NCI-H1105 (cell line): Measurements from ENCODE around the gene MAPK8.

Experiments
- DNase-seq: peaks from one replicate; lab custom pipeline; 2025; lab: John Stamatoyannopoulos, UW

MAPK8 gene

DNA sequence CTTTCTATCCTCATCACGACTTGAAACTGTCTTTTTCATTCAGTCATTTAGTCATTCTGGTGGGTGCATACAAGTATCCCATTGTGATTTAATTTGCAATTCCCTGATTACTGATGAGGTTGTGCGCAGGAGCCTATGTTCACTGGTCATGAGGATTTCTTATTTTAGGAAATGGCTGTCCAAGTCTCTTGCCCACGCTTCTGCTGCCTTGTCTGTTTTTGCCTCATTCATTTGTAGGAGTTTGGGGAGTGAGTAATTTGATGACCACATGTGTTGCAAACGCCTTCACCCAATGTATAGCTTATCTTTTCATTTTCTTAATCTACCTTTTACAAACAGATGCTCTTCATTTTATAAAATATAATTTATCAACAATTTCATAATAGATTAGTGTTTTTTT is 171.1 kb downstream of the MAPK8 start:
- DNase-seq: no peak

DNA sequence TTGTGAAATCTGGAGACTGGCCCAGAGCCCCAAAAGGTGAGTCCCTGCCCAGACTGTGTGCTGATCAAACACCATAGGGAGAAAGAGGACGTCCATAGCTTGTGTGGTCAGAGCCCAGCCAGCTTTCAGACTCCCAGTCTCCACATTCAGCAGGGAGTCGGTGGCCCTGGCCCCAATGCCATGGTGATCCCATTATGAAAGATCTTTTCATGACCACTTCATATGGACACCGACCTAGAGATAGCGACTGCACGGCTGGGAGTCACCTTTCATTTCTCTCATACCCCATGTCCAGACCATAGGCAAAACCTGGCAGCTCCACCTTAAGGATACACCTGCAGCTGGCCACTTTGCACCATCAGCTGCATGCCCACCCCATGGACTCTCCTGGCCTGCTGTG is 172.0 kb downstream of the MAPK8 start:
- DNase-seq: no peak

DNA sequence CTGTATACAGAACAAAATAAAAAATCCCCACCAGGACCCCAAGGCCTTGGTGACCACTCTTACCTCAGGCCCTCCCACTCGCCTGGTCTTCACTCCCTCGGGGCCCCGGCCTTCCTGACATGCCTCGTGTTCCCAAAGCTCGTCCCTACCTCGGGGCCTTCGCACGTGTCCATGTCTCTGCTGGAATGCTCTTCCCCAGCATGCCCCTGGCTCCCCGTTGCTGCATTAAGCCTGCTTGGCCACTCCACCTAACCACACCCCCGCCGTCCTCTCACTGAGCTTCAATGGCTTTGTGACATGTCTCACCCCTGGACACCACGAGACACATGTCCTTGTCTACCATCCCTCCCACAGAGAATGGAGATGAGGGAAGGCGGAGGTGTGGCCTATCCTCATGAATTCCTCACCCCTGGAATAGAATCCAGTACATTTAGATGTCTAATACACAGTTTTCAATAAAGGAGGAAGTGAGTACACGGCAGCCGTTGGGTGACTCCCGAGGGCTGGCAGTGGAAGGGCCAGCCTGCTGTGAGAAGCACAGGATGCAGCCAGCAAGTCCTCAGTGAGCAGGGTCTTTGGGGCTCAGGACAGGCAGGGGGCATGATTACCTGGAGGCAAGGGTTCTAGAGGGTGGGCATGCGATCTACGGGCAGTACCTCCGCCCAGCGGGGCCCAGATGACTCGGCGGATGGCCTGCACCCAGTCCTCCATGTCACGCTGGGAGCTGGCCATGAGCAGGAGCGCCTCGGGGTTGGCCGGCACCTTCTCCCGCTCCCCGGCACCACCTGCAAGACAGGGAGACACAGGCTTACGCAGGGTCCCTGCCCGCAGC is 172.7 kb downstream of the MAPK8 start:
- DNase-seq: no peak

DNA sequence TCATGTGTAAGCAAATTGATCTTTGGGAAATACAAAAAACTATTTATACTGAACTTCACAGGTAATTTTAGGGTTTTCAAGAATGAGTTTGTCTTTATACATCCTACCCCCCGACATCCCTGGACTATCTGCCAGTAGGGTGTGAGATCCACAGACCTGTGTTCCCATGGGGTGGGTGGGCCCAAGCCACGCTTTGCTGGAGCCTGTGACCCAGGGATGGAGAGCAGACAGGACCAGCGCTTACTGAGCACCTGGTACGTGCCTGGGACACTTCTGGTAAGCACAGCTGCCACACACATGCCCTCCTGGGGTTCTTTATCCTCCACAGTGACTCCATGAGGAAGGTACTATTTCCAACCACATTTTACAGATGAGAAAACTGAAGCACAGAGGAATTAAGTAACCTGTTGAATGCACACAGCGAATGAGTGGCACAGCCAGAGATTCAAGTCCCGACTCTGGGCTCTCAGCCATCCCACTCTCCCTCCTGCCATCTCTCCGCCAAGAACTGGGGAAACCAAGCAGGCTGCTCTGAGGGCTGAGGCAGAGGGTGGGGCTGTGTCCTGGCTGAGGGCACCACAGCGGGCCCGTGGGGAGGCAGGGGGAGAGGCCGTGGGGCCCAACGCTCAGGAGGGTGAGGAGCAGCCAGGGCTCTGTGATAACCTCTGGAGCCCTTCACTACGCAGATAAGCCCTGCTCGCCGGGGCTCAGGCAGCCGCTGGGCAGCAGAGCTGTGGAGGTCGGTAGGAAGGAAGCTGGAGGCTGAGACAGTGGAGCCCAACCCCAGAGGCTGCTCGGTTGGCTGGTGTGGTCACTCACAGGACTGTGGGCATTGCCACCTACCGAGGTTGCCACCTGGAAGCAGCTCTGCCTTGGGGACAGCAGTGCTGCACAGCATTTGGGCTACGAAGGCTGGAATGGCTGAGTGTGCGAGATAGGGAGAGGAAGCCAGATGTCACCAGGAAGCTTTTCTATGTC is 174.2 kb downstream of the MAPK8 start:
- no peak for DNase-seq

DNA sequence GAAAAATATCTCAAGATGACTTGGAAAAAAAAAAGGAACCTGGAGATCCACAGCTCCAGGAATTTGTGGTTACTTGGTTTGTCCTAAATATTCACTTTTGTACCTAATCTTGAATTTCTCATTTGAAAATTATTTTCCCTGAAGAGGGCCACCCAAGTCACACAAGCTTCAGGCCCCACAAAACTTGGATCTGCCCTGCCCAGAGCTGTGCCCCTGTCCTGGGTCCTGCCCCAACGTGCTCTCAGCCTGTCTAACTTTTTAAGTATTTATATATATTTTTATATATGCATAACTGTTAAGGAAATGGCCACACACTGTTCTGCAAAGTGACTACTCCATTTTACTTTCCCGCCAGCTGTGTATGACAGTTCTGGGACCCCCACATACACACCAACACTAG is 174.9 kb downstream of the MAPK8 start:
- DNase-seq: no peak

DNA sequence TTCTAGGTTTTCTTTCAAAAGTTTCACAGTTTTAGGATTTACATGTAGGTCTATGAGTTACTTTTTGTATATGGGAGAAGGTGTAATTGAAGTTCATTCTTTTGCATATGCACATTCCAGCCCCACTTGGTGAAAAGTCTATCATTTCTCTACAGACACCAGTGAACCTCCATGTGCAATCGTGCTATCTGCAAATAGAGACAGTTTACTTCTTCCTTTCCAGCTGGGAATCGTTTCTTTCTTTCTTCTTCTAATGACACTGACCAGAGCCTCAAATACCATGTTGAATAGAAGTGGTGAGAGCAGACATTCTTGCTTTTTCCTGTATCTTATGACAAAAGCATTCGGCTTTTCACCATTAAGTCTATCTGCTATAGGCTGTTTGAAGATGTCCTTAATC is 175.7 kb downstream of the MAPK8 start:
- no peak for DNase-seq

DNA sequence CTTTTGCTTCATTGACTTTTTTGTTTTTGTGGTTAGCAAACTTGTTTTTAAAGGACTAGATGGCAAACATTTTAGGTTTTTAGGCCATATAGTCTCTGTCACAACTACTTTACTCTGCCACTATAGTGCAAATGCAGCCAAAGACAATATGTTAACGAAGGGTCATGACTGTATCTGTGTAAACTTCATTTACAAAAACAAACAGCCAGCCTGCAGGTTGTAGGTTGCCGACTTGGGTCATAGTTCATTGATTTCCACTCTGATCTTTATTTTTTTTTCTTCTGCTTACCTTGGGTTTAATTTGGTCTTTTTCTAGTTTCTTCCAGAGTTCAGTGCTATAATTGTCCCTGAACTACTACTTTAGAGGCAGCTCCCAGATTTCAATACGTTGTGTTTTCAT is 178.4 kb downstream of the MAPK8 start:
- no peak for DNase-seq

DNA sequence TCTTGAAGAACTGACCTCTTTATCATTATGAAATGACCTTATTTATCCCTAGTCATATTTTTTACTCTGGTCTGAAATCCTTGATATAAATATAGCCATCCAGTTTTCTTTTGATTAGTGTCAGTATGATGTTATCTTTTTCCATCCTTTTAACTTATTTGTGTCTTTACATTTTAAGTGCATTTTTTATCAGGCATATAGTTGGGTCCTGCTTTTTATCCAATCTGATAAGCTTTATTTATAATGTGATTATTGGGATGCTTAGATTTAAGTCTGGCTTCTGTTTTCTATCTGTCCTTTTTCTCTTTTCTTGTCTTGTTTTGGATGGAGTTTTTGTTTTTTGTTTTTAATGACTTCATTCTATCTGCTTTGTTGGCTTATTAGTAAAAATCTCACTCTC is 179.2 kb downstream of the MAPK8 start:
- DNase-seq: no peak

DNA sequence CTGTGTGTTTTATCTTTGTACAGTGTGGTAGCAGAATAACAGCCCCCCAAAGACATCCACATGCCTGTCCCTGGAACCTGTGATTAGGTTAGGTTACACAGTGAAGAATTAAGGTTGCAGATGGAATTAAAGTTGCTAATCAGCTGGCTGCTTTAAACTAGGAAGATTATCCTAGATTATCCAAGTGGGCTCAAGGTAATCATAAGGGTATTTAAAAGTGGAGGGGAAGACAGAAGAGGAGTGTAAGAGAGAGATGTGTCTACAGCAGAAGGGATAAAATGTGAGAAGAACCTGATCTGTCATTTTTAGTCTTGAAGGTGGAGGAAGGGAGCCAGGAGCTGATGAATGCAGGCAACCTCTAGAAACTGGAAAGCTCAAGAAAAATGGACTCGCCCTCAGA is 180.8 kb downstream of the MAPK8 start:
- DNase-seq: no peak
